Measurements from ENCODE around the gene ZNF70. TPM values are rescaled to one million over a fixed set of nuclear protein-coding genes. Genes with fewer than 3 reads are reported as not detected.

ZNF70 gene
- total RNA-seq, 1 experiment from 2014 or later: 2.3 TPM

- Histone ChIP-seq H3K36me3 (ENCODE audit: low read depth, low read length) (peaks cover 4% of the 10 kb centered on the region; the same call in 1 of the 2 replicates), H3K4me1 (ENCODE audit: insufficient read depth, low read length) (no peaks in the 10 kb centered on the region), H3K79me2 (ENCODE audit: low read length) (no peaks in the 10 kb centered on the region), H3K9ac (ENCODE audit: low read length) (no peak overlapping the region), H3K9me3 (ENCODE audit: low read length) (no peaks in the 10 kb centered on the region), H3K27me3 (ENCODE audit: low read length) (no peaks in the 10 kb centered on the region), H3K4me2 (ENCODE audit: low read length) (no peak overlapping the region), H4K20me1 (ENCODE audit: low read length) (no peaks in the 10 kb centered on the region), H3F3A (ENCODE audit: low read length, unreplicated experiment) (no peaks in the 10 kb centered on the region), H3K27ac (ENCODE audit: low read length) (no peak overlapping the region), H3K4me3 (ENCODE audit: low read length) (no peak overlapping the region), H2AFZ (ENCODE audit: low read length) (no peak overlapping the region), H3K9me2 (replicated peaks; ENCODE audit: low read length) (no peaks in the 10 kb centered on the region)
- DNase-seq: no peak
- ChIA-PET CTCF (no interaction called here), POLR2A (ENCODE audit: unreplicated experiment) (no interaction called here)
- ATAC-seq: no peak
- intact Hi-C loops (cut with micrococcal nuclease): no loop called here
- no peak for TF ChIP-seq EZH2 (IDR thresholded peaks at IDR 0.05; ENCODE audit: low read length, unreplicated experiment)
- BruUV-seq (replicated peaks): no TSS peak
Observed at GRCh38 chr22:23744485-23744884, 6.4 kb downstream of the ZNF70 start.

- CTCF ChIA-PET: no interaction called here
- H3K27me3 ChIP-seq (ENCODE audit: low read length): no peaks in the 10 kb centered on the region
- no peaks in the 10 kb centered on the region for H3K4me1 ChIP-seq (ENCODE audit: insufficient read depth, low read length)
- TF ChIP-seq EZH2 (IDR thresholded peaks at IDR 0.05; ENCODE audit: low read length, unreplicated experiment): no peak
- no peak for TF ChIP-seq CTCF (conservative IDR thresholded peaks at IDR 0.05; ENCODE audit: low read depth, low read length)
- no peak for TF ChIP-seq EZH2phosphoT487 (IDR thresholded peaks at IDR 0.05; ENCODE audit: borderline replicate concordance, low read length)
- intact Hi-C loops (cut with micrococcal nuclease): no loop called here
- ATAC-seq: no peak
- no TSS peak for BruUV-seq (replicated peaks)
- no peaks in the 10 kb centered on the region for H3F3A ChIP-seq (ENCODE audit: low read length, unreplicated experiment)
- DNase-seq: no peak
- no peak overlapping the region for H3K27ac ChIP-seq (ENCODE audit: low read length)
- H3K4me3 ChIP-seq (ENCODE audit: low read length): no peak overlapping the region
- no peak overlapping the region for H3K9ac ChIP-seq (ENCODE audit: low read length)
- no peaks in the 10 kb centered on the region for H3K79me2 ChIP-seq (ENCODE audit: low read length)
- peaks cover 4% of the 10 kb centered on the region; the same call in 1 of the 2 replicates for H3K36me3 ChIP-seq (ENCODE audit: low read depth, low read length)
- no peaks in the 10 kb centered on the region for H3K9me2 ChIP-seq (replicated peaks; ENCODE audit: low read length)
- no peaks in the 10 kb centered on the region for H3K9me3 ChIP-seq (ENCODE audit: low read length)
- no peaks in the 10 kb centered on the region for H4K20me1 ChIP-seq (ENCODE audit: low read length)
- no peak overlapping the region for H3K4me2 ChIP-seq (ENCODE audit: low read length)
- POLR2A ChIA-PET (ENCODE audit: unreplicated experiment): no interaction called here
- no peak overlapping the region for H2AFZ ChIP-seq (ENCODE audit: low read length)
Observed at GRCh38 chr22:23744001-23744400, 6.9 kb downstream of the ZNF70 start.

GRCh38 chr22:23743303-23743705 lies 7.6 kb downstream of the ZNF70 start:
- TF ChIP-seq CTCF (conservative IDR thresholded peaks at IDR 0.05; ENCODE audit: low read depth, low read length) (no peak), EZH2 (IDR thresholded peaks at IDR 0.05; ENCODE audit: low read length, unreplicated experiment) (no peak), EZH2phosphoT487 (IDR thresholded peaks at IDR 0.05; ENCODE audit: borderline replicate concordance, low read length) (no peak)
- Histone ChIP-seq H4K20me1 (ENCODE audit: low read length) (no peaks in the 10 kb centered on the region), H3K4me1 (ENCODE audit: insufficient read depth, low read length) (no peaks in the 10 kb centered on the region), H3K4me3 (ENCODE audit: low read length) (no peak overlapping the region), H2AFZ (ENCODE audit: low read length) (no peak overlapping the region), H3K79me2 (ENCODE audit: low read length) (no peaks in the 10 kb centered on the region), H3K4me2 (ENCODE audit: low read length) (no peak overlapping the region), H3K27me3 (ENCODE audit: low read length) (no peaks in the 10 kb centered on the region), H3K9me2 (replicated peaks; ENCODE audit: low read length) (no peaks in the 10 kb centered on the region), H3K27ac (ENCODE audit: low read length) (no peak overlapping the region), H3K36me3 (ENCODE audit: low read depth, low read length) (peaks cover 4% of the 10 kb centered on the region; the same call in 1 of the 2 replicates), H3K9me3 (ENCODE audit: low read length) (no peaks in the 10 kb centered on the region), H3F3A (ENCODE audit: low read length, unreplicated experiment) (no peaks in the 10 kb centered on the region), H3K9ac (ENCODE audit: low read length) (no peak overlapping the region)
- no TSS peak for BruUV-seq (replicated peaks)
- ATAC-seq: no peak
- no peak for DNase-seq
- intact Hi-C loops (cut with micrococcal nuclease): no loop called here
- ChIA-PET CTCF (no interaction called here), POLR2A (ENCODE audit: unreplicated experiment) (no interaction called here)
